ENCODE measurements around the gene CD244.

GRCh38 chr1:160829766-160830165 lies 32.9 kb downstream of the CD244 start:
- TF ChIP-seq EP300 (IDR thresholded peaks at IDR 0.05) (no peak), POLR2AphosphoS5 (IDR thresholded peaks at IDR 0.05) (no peak), POLR2A (IDR thresholded peaks at IDR 0.05) (no peak)

Data from stomach (tissue), 4 donors.